B cell (primary cell): Measurements from ENCODE around the gene ATP10A. TPM values are rescaled to one million over a fixed set of nuclear protein-coding genes. Genes with fewer than 3 reads are reported as not detected.

ENCODE experiments used
- ATAC-seq: fragments of 200-7000 bp; cut with Tn5 transposase; one replicate; pipeline ENCODE4 v1.10.0; 2021; ENCODE audit warnings: low read depth, mild to moderate bottlenecking, moderate number of reproducible peaks, moderate library complexity
- CTCF ChIA-PET: fragments of 350-600 bp; sonication (Branson Sonifier 250); formaldehyde crosslinking; loops from one replicate; lab custom pipeline; 2021; ENCODE audit warnings: antibody characterized with exemption, inconsistent platforms; lab: Charles Lee
- POLR2A ChIA-PET: fragments of 350-600 bp; sonication (Branson Sonifier 250); formaldehyde crosslinking; loops from one replicate; lab custom pipeline; 2021; ENCODE audit warnings: antibody characterized with exemption; lab: Charles Lee
- DNase-seq: peaks from one replicate; pipeline ENCODE4 v3.0.0; 2013
- H2AFZ ChIP-seq: 2 replicates; pipeline ENCODE4 v1.6.1; 2012; ENCODE audit warnings: mild to moderate bottlenecking, low read depth, low read length; ENCODE audit not compliant: insufficient read depth, poor library complexity, severe bottlenecking
- H3K27ac ChIP-seq, 2 donors: 1 replicate in 1 of 2; 2 replicates in 1 of 2; pipeline ENCODE4 v1.5.1; 2012 to 2013; ENCODE audit warnings: low read length in 2 of 2, mild to moderate bottlenecking in 2 of 2, moderate library complexity in 1 of 2
- H3K27me3 ChIP-seq, 4 experiments: fragments of 200-600 bp in 1 of 4; sonication (generic) in 1 of 4; replicated peaks in 1 of 4; 1 replicate in 2 of 4; 2 replicates in 2 of 4; pipeline versions ENCODE4 v1.6.1 to v1.7.0; 2013 to 2016; ENCODE audit warnings: low read length in 3 of 4, mild to moderate bottlenecking in 2 of 4, mixed read lengths in 1 of 4, moderate library complexity in 1 of 4; ENCODE audit not compliant: insufficient read depth in 4 of 4, control insufficient read depth in 3 of 4; ENCODE audit errors: control extremely low read depth in 1 of 4
- H3K36me3 ChIP-seq, 2 experiments: replicated peaks in 1 of 2; 1 replicate in 1 of 2; 2 replicates in 1 of 2; pipeline versions ENCODE4 v1.6.1 to v1.7.1; 2013; ENCODE audit warnings: low read length in 1 of 2; ENCODE audit not compliant: insufficient read depth in 2 of 2, control insufficient read depth in 1 of 2; ENCODE audit errors: control extremely low read depth in 1 of 2, extremely low read depth in 1 of 2
- H3K4me1 ChIP-seq, 2 donors: fragments of 200-600 bp in 1 of 2; sonication (generic) in 1 of 2; 1 replicate in 1 of 2; 2 replicates in 1 of 2; pipeline versions ENCODE4 v1.5.1 to v1.6.1; 2013 to 2017; ENCODE audit warnings: low read length in 2 of 2; ENCODE audit not compliant: control insufficient read depth in 2 of 2, insufficient read depth in 2 of 2
- H3K4me2 ChIP-seq: replicated peaks from 2 replicates; pipeline ENCODE3; 2012; ENCODE audit warnings: mild to moderate bottlenecking, low read depth, low read length; ENCODE audit not compliant: poor library complexity, severe bottlenecking
- H3K4me3 ChIP-seq, 5 experiments: fragments of 200-600 bp in 1 of 5; sonication (generic) in 1 of 5; 1 replicate in 3 of 5; 2 replicates in 2 of 5; pipeline versions ENCODE4 v1.5.1 to v1.7.0; 2011 to 2016; ENCODE audit warnings: low read length in 4 of 5, mild to moderate bottlenecking in 4 of 5, low read depth in 2 of 5, control low read depth in 1 of 5, moderate library complexity in 1 of 5; ENCODE audit not compliant: insufficient read depth in 1 of 5; ENCODE audit errors: control extremely low read depth in 1 of 5, extremely low read depth in 1 of 5
- H3K79me2 ChIP-seq: fragments of 200-600 bp; sonication (generic); one replicate; pipeline ENCODE4 v1.6.0; 2016; ENCODE audit warnings: low read length; ENCODE audit not compliant: control insufficient read depth, insufficient read depth
- H3K9ac ChIP-seq: fragments of 200-600 bp; sonication (generic); 2 replicates; pipeline ENCODE4 v1.6.1; 2017; ENCODE audit warnings: mild to moderate bottlenecking, low read length, moderate library complexity
- H3K9me3 ChIP-seq, 3 donors: one replicate each; pipeline versions ENCODE4 v1.6.1 to v1.7.1; 2013; ENCODE audit warnings: low read length in 2 of 3; ENCODE audit not compliant: control insufficient read depth in 2 of 3, insufficient read depth in 1 of 3; ENCODE audit errors: control extremely low read depth in 1 of 3
- H4K20me1 ChIP-seq: 2 replicates; pipeline ENCODE4 v1.6.0; 2012; ENCODE audit warnings: mild to moderate bottlenecking, low read length; ENCODE audit not compliant: insufficient read depth, control insufficient read depth, poor library complexity, severe bottlenecking
- H3K27ac Mint-ChIP-seq: one replicate; pipeline ENCODE4 v1.8.0; 2021; ENCODE audit warnings: mixed read lengths
- H3K27me3 Mint-ChIP-seq: one replicate; pipeline ENCODE4 v1.8.0; 2021; ENCODE audit warnings: mixed read lengths
- H3K4me1 Mint-ChIP-seq: one replicate; pipeline ENCODE4 v1.8.0; 2021; ENCODE audit warnings: mixed read lengths
- H3K4me3 Mint-ChIP-seq: one replicate; pipeline ENCODE4 v1.8.0; 2021; ENCODE audit warnings: mixed read lengths
- H3K9me3 Mint-ChIP-seq: one replicate; pipeline ENCODE4 v1.8.0; 2022; ENCODE audit warnings: mixed read lengths; ENCODE audit not compliant: insufficient read depth
- CTCF ChIP-seq: fragments of 200-600 bp; IDR thresholded peaks from one replicate; pipeline ENCODE4 v1.8.0; 2022; ENCODE audit warnings: antibody characterized with exemption, mild to moderate bottlenecking
- EZH2 ChIP-seq: IDR thresholded peaks from 2 replicates; pipeline ENCODE4 v1.6.1; 2012; ENCODE audit warnings: borderline replicate concordance, low read depth, mild to moderate bottlenecking, moderate library complexity, low read length; ENCODE audit not compliant: insufficient read depth, poor library complexity, severe bottlenecking
- WGBS: methylation state at CpG from one replicate; pipeline ENCODE4 v1.1.5; 2013; ENCODE audit warnings: missing lambda C conversion rate; ENCODE audit not compliant: insufficient coverage; 5-methylcytosine and 5-hydroxymethylcytosine counted together
- intact Hi-C: fragments of 100-400 bp; cut with micrococcal nuclease; formaldehyde crosslinking; loops from one replicate; pipeline ENCODE4 v1.10.0; 2022
- polyA plus RNA-seq: library from polyadenylated mRNA; depleted of rRNA; stranded (reverse); fragments of >200 nt; gene quantifications from 2 replicates; pipeline ENCODE4 v1.2.3, GENCODE V29; 2012
- total RNA-seq, 2 donors: library from RNA; stranded (reverse); fragments of 120-200 nt in 1 of 2; gene quantifications; 1 replicate in 1 of 2; 2 replicates in 1 of 2; pipeline versions ENCODE4 v1.2.3 to v1.2.4, GENCODE V29; 2013 to 2022

ATP10A gene
- total and polyA plus RNA-seq, 2 donors (not counting 1 experiment from before 2014, with no cell fraction given): 0.21 to 0.22 TPM

GRCh38 chr15:25863968-25864580 lies 947 bp upstream of the ATP10A start:
- Histone ChIP-seq H3K27me3 (peaks cover 0 to 49% (median 14%) of the 10 kb centered on the region in 4 experiments), H3K4me2 (peak overlapping the region; percentile 91), H3K79me2 (no peaks in the 10 kb centered on the region), H3K4me1 (peaks cover 27 to 32% of the 10 kb centered on the region in 2 donors), H4K20me1 (no peaks in the 10 kb centered on the region), H3K4me3 (no peak overlapping the region), H3K27ac (no peak overlapping the region), H3K36me3 (no peaks in the 10 kb centered on the region), H3K9me3 (no peaks in the 10 kb centered on the region), H3K9ac (no peak overlapping the region), H2AFZ (no peak overlapping the region)
- Mint-ChIP-seq H3K27me3 (peaks cover 51% of the 10 kb centered on the region), H3K4me3 (peak overlapping the region; percentile 65), H3K9me3 (no peaks in the 10 kb centered on the region), H3K4me1 (peaks cover 26% of the 10 kb centered on the region), H3K27ac (no peak overlapping the region)
- 87% methylated on average over 18 of the region's 21 CpGs for WGBS
- intact Hi-C loops: no loop called here
- ATAC-seq: no peak
- no peak for DNase-seq
- TF ChIP-seq EZH2 (no peak), CTCF (no peak)
- CTCF ChIA-PET: no interaction called here
- POLR2A ChIA-PET: no interaction called here

GRCh38 chr15:25862472-25863110 lies 536 bp downstream of the ATP10A start:
- intact Hi-C loops: no loop called here
- no peak for TF ChIP-seq CTCF
- ChIA-PET POLR2A (no interaction called here), CTCF (no interaction called here)
- Histone ChIP-seq H2AFZ (peak overlapping the region; percentile 62), H3K4me3 (peak overlapping the region in 4 of 5 experiments; percentile 33 to 56 (median 46)), H3K4me2 (peak overlapping the region; percentile 91), H3K27ac (no peak overlapping the region), H3K27me3 (peaks cover 0 to 49% (median 14%) of the 10 kb centered on the region in 4 experiments), H3K9me3 (no peaks in the 10 kb centered on the region), H3K4me1 (peaks cover 27 to 32% of the 10 kb centered on the region in 2 donors), H3K36me3 (no peaks in the 10 kb centered on the region), H3K9ac (peak overlapping the region; percentile 56), H4K20me1 (no peaks in the 10 kb centered on the region), H3K79me2 (no peaks in the 10 kb centered on the region)
- peak overlapping the region; percentile 80 for H3K4me3 Mint-ChIP-seq
- peaks cover 26% of the 10 kb centered on the region for H3K4me1 Mint-ChIP-seq
- no peak overlapping the region for H3K27ac Mint-ChIP-seq
- peak; percentile 47 for ATAC-seq
- 2% methylated on average over 63 of the region's 69 CpGs for WGBS
- peaks cover 61% of the 10 kb centered on the region for H3K27me3 Mint-ChIP-seq
- DNase-seq: peak; percentile 47
- H3K9me3 Mint-ChIP-seq: no peaks in the 10 kb centered on the region
